Coronary artery (tissue), 2 donors: ENCODE data around the gene MRGPRX1.
"Not testable (repeated sequence)": the region's sequence is repeated elsewhere in the genome, so short reads cannot be mapped to it uniquely, and the experiment has no call there.

Source experiments
- DNase-seq: peaks from one replicate; pipeline ENCODE4 v3.0.0-alpha.2; 2017; ENCODE audit warnings: low spot score
- H3K27ac ChIP-seq, 2 donors: fragments of 200-600 bp; sonication (generic); one replicate each; pipeline ENCODE4 v1.5.1; 2016 to 2019
- H3K4me3 ChIP-seq: fragments of 200-600 bp; sonication (generic); 2 replicates; pipeline ENCODE4 v1.5.1; 2016; ENCODE audit warnings: mild to moderate bottlenecking, moderate library complexity
- CTCF ChIP-seq: fragments of 200-600 bp; sonication (generic); IDR thresholded peaks from one replicate; pipeline ENCODE4 v1.5.1; 2019; ENCODE audit warnings: antibody characterized with exemption

MRGPRX1 gene

GRCh38 chr11:18958221-18958910 lies 19.2 kb upstream of the MRGPRX1 start:
- no peak for DNase-seq
- H3K4me3 ChIP-seq, result no peak overlapping the region
- H3K27ac ChIP-seq, result no peak overlapping the region
- no peak for TF ChIP-seq CTCF

GRCh38 chr11:18956630-18957029 lies 17.4 kb upstream of the MRGPRX1 start:
- DNase-seq, result no peak
- Histone ChIP-seq H3K27ac (no peak overlapping the region), H3K4me3 (no peak overlapping the region)
- TF ChIP-seq CTCF, result no peak

- no peak for DNase-seq
- no peak for TF ChIP-seq CTCF
- no peak overlapping the region for H3K4me3 ChIP-seq
- H3K27ac ChIP-seq, result no peak overlapping the region
Observed at GRCh38 chr11:18936002-18936673, 3.1 kb downstream of the MRGPRX1 start.

- no peak for TF ChIP-seq CTCF
- no peak overlapping the region for H3K4me3 ChIP-seq
- no peak overlapping the region for H3K27ac ChIP-seq
- DNase-seq, result no peak
Observed at GRCh38 chr11:18934195-18934814, 4.9 kb downstream of the MRGPRX1 start.

GRCh38 chr11:18927550-18928322 lies 11.5 kb downstream of the MRGPRX1 start:
- no peak for DNase-seq
- Histone ChIP-seq H3K27ac (no peak overlapping the region), H3K4me3 (no peak overlapping the region)
- no peak for TF ChIP-seq CTCF

- DNase-seq, H3K4me3 ChIP-seq, H3K27ac ChIP-seq: not testable (repeated sequence)
Observed at GRCh38 chr11:18925426-18925825, 13.8 kb downstream of the MRGPRX1 start.

- no peak for TF ChIP-seq CTCF
- Histone ChIP-seq H3K4me3 (no peak overlapping the region), H3K27ac (no peak overlapping the region)
- DNase-seq, result no peak
Observed at GRCh38 chr11:18912883-18913282, 26.3 kb downstream of the MRGPRX1 start.
